MM.1S (cell line): ENCODE measurements around the gene OR7C2.

ENCODE experiments used
- DNase-seq: peaks from one replicate; pipeline ENCODE4 v3.0.0-alpha.2; 2015
- H2AFZ ChIP-seq: fragments of 300-600 bp; sonication (generic); 2 replicates; pipeline ENCODE4 v1.6.0; 2016; ENCODE audit warnings: antibody characterized with exemption, low read length
- H3F3A ChIP-seq: fragments of 300-600 bp; sonication (generic); 2 replicates; pipeline ENCODE4 v1.6.1; 2016; ENCODE audit warnings: mild to moderate bottlenecking, antibody characterized with exemption, low read length, moderate library complexity, mixed read lengths; ENCODE audit not compliant: insufficient read depth
- H3K27ac ChIP-seq: fragments of 300-600 bp; sonication (generic); 2 replicates; pipeline ENCODE4 v1.5.1; 2016; ENCODE audit warnings: mild to moderate bottlenecking, low read length
- H3K27me3 ChIP-seq: fragments of 300-600 bp; sonication (generic); replicated peaks from 2 replicates; pipeline ENCODE4 v1.6.0; 2016; ENCODE audit warnings: low read length; ENCODE audit not compliant: insufficient read depth
- H3K36me3 ChIP-seq: fragments of 300-600 bp; sonication (generic); replicated peaks from 2 replicates; pipeline ENCODE4 v1.6.1; 2016; ENCODE audit warnings: mild to moderate bottlenecking, low read length, mixed read lengths; ENCODE audit not compliant: insufficient read depth
- H3K4me1 ChIP-seq: fragments of 300-600 bp; sonication (generic); 2 replicates; pipeline ENCODE4 v1.6.1; 2016; ENCODE audit warnings: low read length, mixed read lengths
- H3K4me2 ChIP-seq: fragments of 300-600 bp; sonication (generic); 2 replicates; pipeline ENCODE4 v1.6.0; 2016; ENCODE audit warnings: low read depth, low read length
- H3K4me3 ChIP-seq: fragments of 300-600 bp; sonication (generic); 2 replicates; pipeline ENCODE4 v1.5.1; 2016; ENCODE audit warnings: low read length, mixed read lengths
- H3K79me2 ChIP-seq: fragments of 300-600 bp; sonication (generic); 2 replicates; pipeline ENCODE4 v1.6.1; 2016; ENCODE audit warnings: mixed run types, low read length, mixed read lengths
- H3K9ac ChIP-seq: fragments of 300-600 bp; sonication (generic); 2 replicates; pipeline ENCODE4 v1.6.1; 2016; ENCODE audit warnings: low read length, mixed read lengths
- H3K9me2 ChIP-seq: fragments of 300-600 bp; sonication (generic); replicated peaks from 2 replicates; pipeline ENCODE4 v1.6.1; 2016; ENCODE audit warnings: mild to moderate bottlenecking, low read length, mixed read lengths; ENCODE audit not compliant: insufficient read depth
- H3K9me3 ChIP-seq: fragments of 300-600 bp; sonication (generic); replicated peaks from 2 replicates; pipeline ENCODE4 v1.6.1; 2016; ENCODE audit warnings: mild to moderate bottlenecking, low read length, mixed read lengths; ENCODE audit not compliant: insufficient read depth
- H4K20me1 ChIP-seq: fragments of 300-600 bp; sonication (generic); 2 replicates; pipeline ENCODE4 v1.6.1; 2016; ENCODE audit warnings: mild to moderate bottlenecking, low read length, moderate library complexity, mixed read lengths; ENCODE audit not compliant: insufficient read depth
- CTCF ChIP-seq: fragments of 300-600 bp; sonication (generic); IDR thresholded peaks from 2 replicates; pipeline ENCODE4 v1.5.1; 2016; ENCODE audit warnings: antibody characterized with exemption, low read length, mixed read lengths
- EZH2 ChIP-seq: fragments of 300-600 bp; sonication (generic); optimal IDR thresholded peaks from 2 replicates; pipeline ENCODE3; 2017; ENCODE audit warnings: low read depth, mild to moderate bottlenecking, antibody characterized with exemption, low read length, mixed read lengths
- EZH2phosphoT487 ChIP-seq: fragments of 300-600 bp; sonication (generic); IDR thresholded peaks from 2 replicates; pipeline ENCODE4 v1.6.1; 2018; ENCODE audit warnings: antibody characterized with exemption, low read length

OR7C2 gene

GRCh38 chr19:14972676-14973075 is 31.4 kb downstream of the OR7C2 start:
- no peak overlapping the region for H3K9ac ChIP-seq
- no peak overlapping the region for H3K4me2 ChIP-seq
- TF ChIP-seq EZH2phosphoT487 (no peak), CTCF (no peak), EZH2 (no peak)
- H3K9me2 ChIP-seq: no peaks in the 10 kb centered on the region
- no peaks in the 10 kb centered on the region for H4K20me1 ChIP-seq
- no peaks in the 10 kb centered on the region for H3K79me2 ChIP-seq
- no peak overlapping the region for H3K4me3 ChIP-seq
- peaks cover 86% of the 10 kb centered on the region for H3K27me3 ChIP-seq
- H3K4me1 ChIP-seq: no peaks in the 10 kb centered on the region
- H3F3A ChIP-seq: no peaks in the 10 kb centered on the region
- no peak overlapping the region for H2AFZ ChIP-seq
- H3K36me3 ChIP-seq: no peaks in the 10 kb centered on the region
- H3K27ac ChIP-seq: no peak overlapping the region
- H3K9me3 ChIP-seq: no peaks in the 10 kb centered on the region
- DNase-seq: no peak

GRCh38 chr19:14974488-14974887 is 33.2 kb downstream of the OR7C2 start:
- Histone ChIP-seq H3K4me3 (no peak overlapping the region), H3K36me3 (no peaks in the 10 kb centered on the region), H3K9me2 (no peaks in the 10 kb centered on the region), H4K20me1 (no peaks in the 10 kb centered on the region), H3K4me2 (no peak overlapping the region), H3K9ac (no peak overlapping the region), H2AFZ (no peak overlapping the region), H3K27me3 (peaks cover 84% of the 10 kb centered on the region), H3F3A (no peaks in the 10 kb centered on the region), H3K27ac (no peak overlapping the region), H3K9me3 (no peaks in the 10 kb centered on the region), H3K4me1 (no peaks in the 10 kb centered on the region), H3K79me2 (no peaks in the 10 kb centered on the region)
- TF ChIP-seq EZH2phosphoT487 (no peak), CTCF (no peak), EZH2 (no peak)
- DNase-seq: no peak

GRCh38 chr19:14977128-14977527 is 35.8 kb downstream of the OR7C2 start:
- H3K27me3 ChIP-seq: peaks cover 86% of the 10 kb centered on the region
- no peaks in the 10 kb centered on the region for H3K4me1 ChIP-seq
- H3K4me2 ChIP-seq: no peak overlapping the region
- H2AFZ ChIP-seq: no peak overlapping the region
- no peaks in the 10 kb centered on the region for H3K36me3 ChIP-seq
- no peaks in the 10 kb centered on the region for H4K20me1 ChIP-seq
- no peaks in the 10 kb centered on the region for H3K9me2 ChIP-seq
- H3K9me3 ChIP-seq: no peaks in the 10 kb centered on the region
- H3K4me3 ChIP-seq: no peak overlapping the region
- no peak overlapping the region for H3K9ac ChIP-seq
- no peaks in the 10 kb centered on the region for H3K79me2 ChIP-seq
- H3K27ac ChIP-seq: no peak overlapping the region
- TF ChIP-seq CTCF (no peak), EZH2 (no peak), EZH2phosphoT487 (no peak)
- no peaks in the 10 kb centered on the region for H3F3A ChIP-seq
- no peak for DNase-seq
